ENCODE data around the gene MORN1. TPM values are rescaled to one million over a fixed set of nuclear protein-coding genes. Genes with fewer than 3 reads are reported as not detected.

Gene MORN1
- total and polyA plus RNA-seq, 2 of the 8 experiments (the other 6 are each of a cell fraction or from before 2014, with no cell fraction given) = 5.0 to 9.1 TPM

GRCh38 chr1:2330035-2330434, 61.3 kb downstream of the MORN1 start (continued):
- no peak for TF ChIP-seq E2F6 (IDR thresholded peaks at IDR 0.05)

All from H1 (cell line).